B cell (primary cell): Measurements from ENCODE around the gene MYL12A. TPM values are rescaled to one million over a fixed set of nuclear protein-coding genes. Genes with fewer than 3 reads are reported as not detected.

Experiments
- ATAC-seq: fragments of 200-7000 bp; cut with Tn5 transposase; one replicate; pipeline ENCODE4 v1.10.0; 2021; ENCODE audit warnings: low read depth, mild to moderate bottlenecking, moderate number of reproducible peaks, moderate library complexity
- CTCF ChIA-PET: fragments of 350-600 bp; sonication (Branson Sonifier 250); formaldehyde crosslinking; loops from one replicate; lab custom pipeline; 2021; ENCODE audit warnings: antibody characterized with exemption, inconsistent platforms; lab: Charles Lee
- POLR2A ChIA-PET: fragments of 350-600 bp; sonication (Branson Sonifier 250); formaldehyde crosslinking; loops from one replicate; lab custom pipeline; 2021; ENCODE audit warnings: antibody characterized with exemption; lab: Charles Lee
- DNase-seq: peaks from one replicate; pipeline ENCODE4 v3.0.0; 2013
- H2AFZ ChIP-seq: 2 replicates; pipeline ENCODE4 v1.6.1; 2012; ENCODE audit warnings: mild to moderate bottlenecking, low read depth, low read length; ENCODE audit not compliant: insufficient read depth, poor library complexity, severe bottlenecking
- H3K27ac ChIP-seq, 2 donors: 1 replicate in 1 of 2; 2 replicates in 1 of 2; pipeline ENCODE4 v1.5.1; 2012 to 2013; ENCODE audit warnings: low read length in 2 of 2, mild to moderate bottlenecking in 2 of 2, moderate library complexity in 1 of 2
- H3K27me3 ChIP-seq, 4 experiments: fragments of 200-600 bp in 1 of 4; sonication (generic) in 1 of 4; replicated peaks in 1 of 4; 1 replicate in 2 of 4; 2 replicates in 2 of 4; pipeline versions ENCODE4 v1.6.1 to v1.7.0; 2013 to 2016; ENCODE audit warnings: low read length in 3 of 4, mild to moderate bottlenecking in 2 of 4, mixed read lengths in 1 of 4, moderate library complexity in 1 of 4; ENCODE audit not compliant: insufficient read depth in 4 of 4, control insufficient read depth in 3 of 4; ENCODE audit errors: control extremely low read depth in 1 of 4
- H3K36me3 ChIP-seq, 2 experiments: replicated peaks in 1 of 2; 1 replicate in 1 of 2; 2 replicates in 1 of 2; pipeline versions ENCODE4 v1.6.1 to v1.7.1; 2013; ENCODE audit warnings: low read length in 1 of 2; ENCODE audit not compliant: insufficient read depth in 2 of 2, control insufficient read depth in 1 of 2; ENCODE audit errors: control extremely low read depth in 1 of 2, extremely low read depth in 1 of 2
- H3K4me1 ChIP-seq, 2 donors: fragments of 200-600 bp in 1 of 2; sonication (generic) in 1 of 2; 1 replicate in 1 of 2; 2 replicates in 1 of 2; pipeline versions ENCODE4 v1.5.1 to v1.6.1; 2013 to 2017; ENCODE audit warnings: low read length in 2 of 2; ENCODE audit not compliant: control insufficient read depth in 2 of 2, insufficient read depth in 2 of 2
- H3K4me2 ChIP-seq: replicated peaks from 2 replicates; pipeline ENCODE3; 2012; ENCODE audit warnings: mild to moderate bottlenecking, low read depth, low read length; ENCODE audit not compliant: poor library complexity, severe bottlenecking
- H3K4me3 ChIP-seq, 5 experiments: fragments of 200-600 bp in 1 of 5; sonication (generic) in 1 of 5; 1 replicate in 3 of 5; 2 replicates in 2 of 5; pipeline versions ENCODE4 v1.5.1 to v1.7.0; 2011 to 2016; ENCODE audit warnings: low read length in 4 of 5, mild to moderate bottlenecking in 4 of 5, low read depth in 2 of 5, control low read depth in 1 of 5, moderate library complexity in 1 of 5; ENCODE audit not compliant: insufficient read depth in 1 of 5; ENCODE audit errors: control extremely low read depth in 1 of 5, extremely low read depth in 1 of 5
- H3K79me2 ChIP-seq: fragments of 200-600 bp; sonication (generic); one replicate; pipeline ENCODE4 v1.6.0; 2016; ENCODE audit warnings: low read length; ENCODE audit not compliant: control insufficient read depth, insufficient read depth
- H3K9ac ChIP-seq: fragments of 200-600 bp; sonication (generic); 2 replicates; pipeline ENCODE4 v1.6.1; 2017; ENCODE audit warnings: mild to moderate bottlenecking, low read length, moderate library complexity
- H3K9me3 ChIP-seq, 3 donors: one replicate each; pipeline versions ENCODE4 v1.6.1 to v1.7.1; 2013; ENCODE audit warnings: low read length in 2 of 3; ENCODE audit not compliant: control insufficient read depth in 2 of 3, insufficient read depth in 1 of 3; ENCODE audit errors: control extremely low read depth in 1 of 3
- H4K20me1 ChIP-seq: 2 replicates; pipeline ENCODE4 v1.6.0; 2012; ENCODE audit warnings: mild to moderate bottlenecking, low read length; ENCODE audit not compliant: insufficient read depth, control insufficient read depth, poor library complexity, severe bottlenecking
- H3K27ac Mint-ChIP-seq: one replicate; pipeline ENCODE4 v1.8.0; 2021; ENCODE audit warnings: mixed read lengths
- H3K27me3 Mint-ChIP-seq: one replicate; pipeline ENCODE4 v1.8.0; 2021; ENCODE audit warnings: mixed read lengths
- H3K4me1 Mint-ChIP-seq: one replicate; pipeline ENCODE4 v1.8.0; 2021; ENCODE audit warnings: mixed read lengths
- H3K4me3 Mint-ChIP-seq: one replicate; pipeline ENCODE4 v1.8.0; 2021; ENCODE audit warnings: mixed read lengths
- H3K9me3 Mint-ChIP-seq: one replicate; pipeline ENCODE4 v1.8.0; 2022; ENCODE audit warnings: mixed read lengths; ENCODE audit not compliant: insufficient read depth
- EZH2 ChIP-seq: IDR thresholded peaks from 2 replicates; pipeline ENCODE4 v1.6.1; 2012; ENCODE audit warnings: borderline replicate concordance, low read depth, mild to moderate bottlenecking, moderate library complexity, low read length; ENCODE audit not compliant: insufficient read depth, poor library complexity, severe bottlenecking
- WGBS: methylation state at CpG from one replicate; pipeline ENCODE4 v1.1.5; 2013; ENCODE audit warnings: missing lambda C conversion rate; ENCODE audit not compliant: insufficient coverage; 5-methylcytosine and 5-hydroxymethylcytosine counted together
- intact Hi-C: fragments of 100-400 bp; cut with micrococcal nuclease; formaldehyde crosslinking; loops from one replicate; pipeline ENCODE4 v1.10.0; 2022
- polyA plus RNA-seq: library from polyadenylated mRNA; depleted of rRNA; stranded (reverse); fragments of >200 nt; gene quantifications from 2 replicates; pipeline ENCODE4 v1.2.3, GENCODE V29; 2012
- total RNA-seq, 2 donors: library from RNA; stranded (reverse); fragments of 120-200 nt in 1 of 2; gene quantifications; 1 replicate in 1 of 2; 2 replicates in 1 of 2; pipeline versions ENCODE4 v1.2.3 to v1.2.4, GENCODE V29; 2013 to 2022
- TF ChIP-seq, protein P1 (sequence below): fragments of 200-600 bp; IDR thresholded peaks from one replicate; pipeline ENCODE4 v1.8.0; 2022; ENCODE audit warnings: antibody characterized with exemption, mild to moderate bottlenecking

The MYL12A gene
- total and polyA plus RNA-seq, 2 donors (not counting 1 experiment from before 2014, with no cell fraction given): 276 to 281 TPM

DNA sequence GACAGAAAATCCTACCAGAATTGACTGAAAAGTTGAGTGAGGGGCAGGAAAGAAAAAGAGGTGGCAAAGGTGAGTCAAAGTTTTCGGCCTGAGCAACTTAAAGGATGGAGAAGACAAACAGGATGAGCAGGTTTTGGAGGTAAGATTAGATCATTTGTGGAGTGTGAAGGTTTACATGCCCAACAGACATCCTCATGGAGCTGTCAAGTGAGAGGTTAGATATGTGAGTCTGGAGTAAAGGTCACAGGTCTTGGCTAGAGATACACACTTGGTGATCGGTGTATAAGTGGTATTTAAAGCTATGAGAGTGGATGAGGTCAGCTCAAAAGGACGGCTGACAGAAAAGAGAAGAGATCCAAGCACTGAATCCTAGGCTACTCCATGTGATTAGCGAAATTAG, 11.1 kb upstream of the MYL12A start:
- Histone ChIP-seq H4K20me1 (no peaks in the 10 kb centered on the region), H3K27me3 (no peaks in the 10 kb centered on the region), H3K4me3 (no peak overlapping the region), H3K9ac (no peak overlapping the region), H3K4me2 (no peak overlapping the region), H3K9me3 (peaks cover 0 to 5% (median 4%) of the 10 kb centered on the region in 3 donors), H3K79me2 (no peaks in the 10 kb centered on the region), H3K36me3 (peaks cover 0 to 1% of the 10 kb centered on the region in 2 experiments), H3K4me1 (no peaks in the 10 kb centered on the region), H3K27ac (no peak overlapping the region), H2AFZ (no peak overlapping the region)
- Mint-ChIP-seq H3K27me3 (no peaks in the 10 kb centered on the region), H3K9me3 (peaks cover 4% of the 10 kb centered on the region), H3K27ac (no peak overlapping the region), H3K4me3 (no peak overlapping the region), H3K4me1 (no peaks in the 10 kb centered on the region)
- intact Hi-C loops: no loop called here
- ChIA-PET CTCF (no interaction called here), POLR2A (no interaction called here)
- no peak for DNase-seq
- 96% methylated on average over 4 of the region's 4 CpGs for WGBS
- TF ChIP-seq, protein P1, sequence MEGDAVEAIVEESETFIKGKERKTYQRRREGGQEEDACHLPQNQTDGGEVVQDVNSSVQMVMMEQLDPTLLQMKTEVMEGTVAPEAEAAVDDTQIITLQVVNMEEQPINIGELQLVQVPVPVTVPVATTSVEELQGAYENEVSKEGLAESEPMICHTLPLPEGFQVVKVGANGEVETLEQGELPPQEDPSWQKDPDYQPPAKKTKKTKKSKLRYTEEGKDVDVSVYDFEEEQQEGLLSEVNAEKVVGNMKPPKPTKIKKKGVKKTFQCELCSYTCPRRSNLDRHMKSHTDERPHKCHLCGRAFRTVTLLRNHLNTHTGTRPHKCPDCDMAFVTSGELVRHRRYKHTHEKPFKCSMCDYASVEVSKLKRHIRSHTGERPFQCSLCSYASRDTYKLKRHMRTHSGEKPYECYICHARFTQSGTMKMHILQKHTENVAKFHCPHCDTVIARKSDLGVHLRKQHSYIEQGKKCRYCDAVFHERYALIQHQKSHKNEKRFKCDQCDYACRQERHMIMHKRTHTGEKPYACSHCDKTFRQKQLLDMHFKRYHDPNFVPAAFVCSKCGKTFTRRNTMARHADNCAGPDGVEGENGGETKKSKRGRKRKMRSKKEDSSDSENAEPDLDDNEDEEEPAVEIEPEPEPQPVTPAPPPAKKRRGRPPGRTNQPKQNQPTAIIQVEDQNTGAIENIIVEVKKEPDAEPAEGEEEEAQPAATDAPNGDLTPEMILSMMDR: no peak
- no peak for ATAC-seq

DNA sequence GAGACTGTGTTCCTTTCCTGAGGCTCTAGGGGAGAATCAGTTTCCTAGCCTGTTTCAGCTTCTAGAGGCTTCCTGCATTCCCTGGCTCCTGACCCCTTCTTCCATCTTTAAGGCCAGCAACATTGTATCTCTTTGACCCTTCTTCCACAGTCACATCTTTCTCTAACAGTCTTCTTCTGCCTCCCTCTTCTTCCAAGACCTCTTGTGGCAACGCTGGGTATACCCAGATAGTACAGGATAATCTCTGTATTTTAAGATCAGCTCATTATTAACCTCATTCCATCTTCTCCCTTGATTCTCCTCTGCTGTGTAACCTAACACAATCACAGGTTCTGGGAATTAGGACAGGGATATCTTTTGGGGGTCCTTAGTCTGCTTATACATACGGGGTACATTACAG, 8.9 kb upstream of the MYL12A start:
- ChIA-PET POLR2A (no interaction called here), CTCF (interaction anchor here (0.8 to 1.8 kb wide), 8 partner anchors 52 to 254 kb away, joined by 3 to 6 read pairs (median 4); no protein-coding TSS in a partner anchor)
- H3K4me3 ChIP-seq: no peak overlapping the region
- Mint-ChIP-seq H3K9me3 (peaks cover 4% of the 10 kb centered on the region), H3K27me3 (no peaks in the 10 kb centered on the region), H3K27ac (peak overlapping the region; percentile 0), H3K4me3 (no peak overlapping the region), H3K4me1 (peaks cover under 1% of the 10 kb centered on the region)
- no peak for DNase-seq
- no peaks in the 10 kb centered on the region for H3K4me1 ChIP-seq
- no peak for ATAC-seq
- H3K79me2 ChIP-seq: no peaks in the 10 kb centered on the region
- H3K9me3 ChIP-seq: peaks cover 2 to 17% (median 12%) of the 10 kb centered on the region in 3 donors
- 100% methylated on average over 2 of the region's 2 CpGs for WGBS
- H3K4me2 ChIP-seq: no peak overlapping the region
- H3K36me3 ChIP-seq: peaks cover 0 to 1% of the 10 kb centered on the region in 2 experiments
- intact Hi-C loops: no loop called here
- no peaks in the 10 kb centered on the region for H4K20me1 ChIP-seq
- no peaks in the 10 kb centered on the region for H3K27me3 ChIP-seq
- TF ChIP-seq, protein P1: no peak
- TF ChIP-seq EZH2: no peak
- H3K27ac ChIP-seq: no peak overlapping the region
- H2AFZ ChIP-seq: no peak overlapping the region
- H3K9ac ChIP-seq: no peak overlapping the region
